NCI-H146 (cell line): ENCODE measurements around the gene EPB42.
A peak's percentile ranks its signal among the peaks of the same experiment; 100 is the strongest.
"Not testable (repeated sequence)": the region's sequence is repeated elsewhere in the genome, so short reads cannot be mapped to it uniquely, and the experiment has no call there.

Experiments used
- DNase-seq: peaks from one replicate; lab custom pipeline; 2025; lab: John Stamatoyannopoulos, UW

EPB42 gene

GRCh38 chr15:43212299-43212698, 8.5 kb downstream of the EPB42 start:
- no peak for DNase-seq

GRCh38 chr15:43211224-43211735, 9.5 kb downstream of the EPB42 start:
- DNase-seq: no peak

GRCh38 chr15:43210807-43211206, 10.0 kb downstream of the EPB42 start:
- DNase-seq: no peak

GRCh38 chr15:43210172-43210745, 10.6 kb downstream of the EPB42 start:
- DNase-seq: no peak

- peak; percentile 17 for DNase-seq
These were observed 11.6 kb downstream of the EPB42 start for GRCh38 chr15:43209059-43209824.

GRCh38 chr15:43208052-43209002, 12.5 kb downstream of the EPB42 start:
- DNase-seq: no peak

GRCh38 chr15:43207024-43207423, 13.8 kb downstream of the EPB42 start:
- no peak for DNase-seq

- DNase-seq: no peak
These were observed 14.8 kb downstream of the EPB42 start for GRCh38 chr15:43206054-43206453.

- DNase-seq: peak; percentile 11
These were observed 16.6 kb downstream of the EPB42 start for GRCh38 chr15:43204016-43204901.

- no peak for DNase-seq
These were observed 20.8 kb downstream of the EPB42 start for GRCh38 chr15:43199945-43200488.

- DNase-seq: no peak
These were observed 21.8 kb downstream of the EPB42 start for GRCh38 chr15:43198992-43199391.

- not testable (repeated sequence) for DNase-seq
These were observed 22.3 kb downstream of the EPB42 start for GRCh38 chr15:43198556-43198955.

GRCh38 chr15:43197773-43198172, 23.0 kb downstream of the EPB42 start:
- DNase-seq: not testable (repeated sequence)

GRCh38 chr15:43196760-43197548, 23.9 kb downstream of the EPB42 start:
- no peak for DNase-seq

- no peak for DNase-seq
These were observed 26.0 kb downstream of the EPB42 start for GRCh38 chr15:43194795-43195194.

- no peak for DNase-seq
These were observed 27.1 kb downstream of the EPB42 start for GRCh38 chr15:43193710-43194109.

GRCh38 chr15:43190178-43190577, 30.6 kb downstream of the EPB42 start:
- DNase-seq: no peak

- no peak for DNase-seq
These were observed 31.5 kb downstream of the EPB42 start for GRCh38 chr15:43189296-43189695.

GRCh38 chr15:43187544-43188155, 33.2 kb downstream of the EPB42 start:
- peak; percentile 6 for DNase-seq

- no peak for DNase-seq
These were observed 34.8 kb downstream of the EPB42 start for GRCh38 chr15:43186003-43186353.
